GM19455 (cell line): ENCODE measurements around the gene ELOVL6.
"Not testable (repeated sequence)": the region's sequence is repeated elsewhere in the genome, so short reads cannot be mapped to it uniquely, and the experiment has no call there.

Experiments
- ATAC-seq: cut with Tn5 transposase; IDR thresholded peaks from one replicate; pipeline ENCODE4 v1.9.1; 2021; ENCODE audit not compliant: unreplicated experiment

ELOVL6 gene

GRCh38 chr4:110198435-110199416 is at the start of gene ELOVL6:
Gene ELOVL6 (minus strand): TSS chr4:110198615. CDS start chr4:110198335, 280 bp downstream.
- ATAC-seq, result peak; percentile 14

- ATAC-seq, result no peak
These were observed 49.7 kb upstream of the ELOVL6 start for GRCh38 chr4:110248100-110248499.

GRCh38 chr4:110247591-110247990 is 49.2 kb upstream of the ELOVL6 start:
- no peak for ATAC-seq

- no peak for ATAC-seq
These were observed 47.2 kb upstream of the ELOVL6 start for GRCh38 chr4:110245577-110245976.

GRCh38 chr4:110236324-110236723 is 37.9 kb upstream of the ELOVL6 start:
- ATAC-seq, result no peak

GRCh38 chr4:110233581-110233980 is 35.2 kb upstream of the ELOVL6 start:
- not testable (repeated sequence) for ATAC-seq

GRCh38 chr4:110231869-110232268 is 33.5 kb upstream of the ELOVL6 start:
- ATAC-seq, result no peak

- ATAC-seq, result no peak
These were observed 30.9 kb upstream of the ELOVL6 start for GRCh38 chr4:110229266-110229665.

GRCh38 chr4:110224812-110225211 is 26.4 kb upstream of the ELOVL6 start:
- no peak for ATAC-seq

GRCh38 chr4:110224142-110224541 is 25.7 kb upstream of the ELOVL6 start:
- ATAC-seq, result no peak

- not testable (repeated sequence) for ATAC-seq
These were observed 20.5 kb upstream of the ELOVL6 start for GRCh38 chr4:110218935-110219334.

- ATAC-seq, result not testable (repeated sequence)
These were observed 18.8 kb upstream of the ELOVL6 start for GRCh38 chr4:110217181-110217580.

- ATAC-seq, result no peak
These were observed 17.7 kb upstream of the ELOVL6 start for GRCh38 chr4:110216129-110216528.

GRCh38 chr4:110211770-110212061 is 13.3 kb upstream of the ELOVL6 start:
- ATAC-seq, result no peak

- peak; percentile 83 for ATAC-seq
These were observed 12.8 kb upstream of the ELOVL6 start for GRCh38 chr4:110211007-110211769.

GRCh38 chr4:110208419-110208818 is 10.0 kb upstream of the ELOVL6 start:
- ATAC-seq, result no peak

GRCh38 chr4:110207233-110207632 is 8.8 kb upstream of the ELOVL6 start:
- ATAC-seq, result no peak

- ATAC-seq, result no peak
These were observed 3.6 kb upstream of the ELOVL6 start for GRCh38 chr4:110202024-110202423.

- no peak for ATAC-seq
These were observed 3.1 kb upstream of the ELOVL6 start for GRCh38 chr4:110201502-110201901.

GRCh38 chr4:110200689-110201088 is 2.3 kb upstream of the ELOVL6 start:
- no peak for ATAC-seq

- no peak for ATAC-seq
These were observed 373 bp downstream of the ELOVL6 start for GRCh38 chr4:110198049-110198434.

- no peak for ATAC-seq
These were observed 829 bp downstream of the ELOVL6 start for GRCh38 chr4:110197529-110198042.
